ENCODE data around the gene TMEM245.
"Not testable (repeated sequence)": the region's sequence is repeated elsewhere in the genome, so short reads cannot be mapped to it uniquely, and the experiment has no call there.

Gene TMEM245

DNA sequence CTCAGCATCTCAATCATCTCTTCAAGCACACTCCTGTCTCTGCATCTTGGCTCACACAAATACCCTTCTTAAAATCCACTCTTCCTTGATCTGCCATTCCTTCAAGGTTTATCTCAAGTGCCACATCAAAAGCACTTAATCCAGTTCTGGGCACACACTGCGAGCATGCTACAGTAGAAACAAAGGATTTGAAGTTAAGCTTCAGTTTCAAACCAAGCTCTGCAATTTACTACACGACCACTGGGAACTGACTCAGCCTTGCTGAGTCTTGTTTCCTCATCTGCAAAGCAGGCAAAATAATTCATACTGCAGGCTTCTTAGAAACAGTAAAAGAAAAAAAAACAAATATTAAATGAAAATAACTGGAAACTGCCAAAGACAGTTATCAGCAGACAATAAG lies 56.0 kb downstream of the TMEM245 start:
- DNase-seq (ENCODE audit: low spot score) = no peak

DNA sequence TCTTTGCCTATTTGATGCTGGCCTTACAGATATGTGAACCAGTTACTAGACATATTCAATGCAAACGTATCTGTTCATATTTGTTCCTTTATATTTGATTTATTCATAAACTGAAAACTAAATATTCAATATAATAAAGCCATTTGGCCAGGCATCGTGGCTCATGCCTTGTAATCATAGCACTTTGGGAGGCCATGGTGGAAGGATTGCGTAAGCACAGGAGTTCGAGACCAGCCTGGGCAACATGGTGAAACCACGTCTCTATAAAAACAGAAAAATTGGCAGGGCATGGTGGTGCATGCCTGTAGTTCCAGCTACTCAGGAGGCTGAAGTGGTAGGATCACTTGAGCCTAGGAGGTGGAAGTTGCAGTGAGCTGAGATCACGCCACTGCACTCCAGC lies 57.2 kb downstream of the TMEM245 start:
- DNase-seq (ENCODE audit: low spot score) = no peak

DNA sequence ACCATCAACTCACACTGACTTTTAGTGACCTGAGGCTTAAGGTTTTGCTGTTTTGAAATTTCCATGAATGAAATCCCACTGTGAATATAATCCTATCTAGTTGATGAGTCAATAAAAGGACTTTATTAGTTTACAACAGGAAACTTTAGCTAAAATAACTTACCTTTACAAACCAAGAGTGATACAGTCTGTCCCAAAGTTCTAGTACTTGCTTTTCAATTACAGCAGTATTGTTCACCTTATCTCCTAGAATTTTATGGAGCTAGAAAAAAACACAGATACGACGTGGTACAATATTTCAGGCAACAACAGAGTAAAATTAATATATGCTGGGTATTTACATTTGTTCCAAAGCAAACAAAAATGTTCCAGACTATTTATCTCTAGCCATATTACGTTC lies 59.6 kb downstream of the TMEM245 start:
- no peak for DNase-seq (ENCODE audit: low spot score)

DNA sequence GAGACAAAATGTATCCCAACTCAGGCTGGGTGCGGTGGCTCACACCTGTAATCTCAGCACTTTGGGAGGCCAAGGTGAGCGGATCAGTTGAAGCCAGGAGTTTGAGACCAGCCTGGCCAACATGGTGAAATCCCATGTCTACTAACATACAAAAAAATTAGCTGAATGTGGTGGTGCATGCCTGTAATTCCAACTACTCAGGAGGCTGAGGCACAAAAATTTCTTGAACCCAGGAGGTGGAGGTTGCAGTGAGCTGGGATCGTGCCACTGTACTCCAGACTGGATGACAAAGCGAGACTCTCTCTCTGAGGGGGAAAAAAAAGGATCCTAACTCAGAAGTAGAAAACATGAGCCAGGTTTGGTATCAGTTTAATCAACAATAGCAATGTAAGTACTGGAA lies 66.6 kb downstream of the TMEM245 start:
- not testable (repeated sequence) for DNase-seq (ENCODE audit: low spot score)

DNA sequence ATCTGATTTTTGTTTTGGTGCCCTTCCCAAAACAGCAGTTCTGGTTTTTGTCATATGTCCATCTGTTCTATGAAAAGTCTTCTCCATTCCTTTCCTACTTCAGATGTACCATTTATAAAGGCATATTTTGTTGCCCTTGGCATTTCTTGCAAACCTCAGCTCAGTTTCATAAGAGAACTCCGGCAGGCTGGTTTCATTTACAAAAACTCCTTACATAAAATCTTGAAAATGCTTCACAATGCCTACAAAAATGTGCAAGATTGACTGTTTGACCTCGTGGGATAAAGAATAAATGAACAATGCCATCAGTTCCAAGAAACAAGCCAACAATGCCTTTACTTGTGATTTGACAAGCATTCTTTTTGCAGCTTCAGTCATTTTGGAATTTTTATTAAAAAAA lies 67.3 kb downstream of the TMEM245 start:
- DNase-seq (ENCODE audit: low spot score) = no peak

DNA sequence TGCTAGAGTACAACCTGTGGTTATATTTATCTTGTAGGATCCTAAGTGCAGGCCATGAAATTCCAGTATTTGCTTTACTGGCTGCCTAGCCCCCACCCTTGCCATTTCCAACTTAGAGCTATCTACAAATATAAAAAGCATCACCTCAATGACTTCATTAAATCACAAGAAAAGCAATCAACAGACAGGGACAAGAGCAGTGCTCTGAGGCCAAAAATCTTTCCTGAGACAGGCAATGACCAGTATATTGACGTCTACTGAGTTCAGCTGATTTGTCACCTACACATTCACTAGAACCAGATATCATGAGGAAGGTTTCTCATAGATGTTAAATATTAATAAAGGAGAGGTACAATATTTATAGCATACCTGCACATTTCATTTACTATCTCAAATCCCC lies 68.0 kb downstream of the TMEM245 start:
- no peak for DNase-seq (ENCODE audit: low spot score)

DNA sequence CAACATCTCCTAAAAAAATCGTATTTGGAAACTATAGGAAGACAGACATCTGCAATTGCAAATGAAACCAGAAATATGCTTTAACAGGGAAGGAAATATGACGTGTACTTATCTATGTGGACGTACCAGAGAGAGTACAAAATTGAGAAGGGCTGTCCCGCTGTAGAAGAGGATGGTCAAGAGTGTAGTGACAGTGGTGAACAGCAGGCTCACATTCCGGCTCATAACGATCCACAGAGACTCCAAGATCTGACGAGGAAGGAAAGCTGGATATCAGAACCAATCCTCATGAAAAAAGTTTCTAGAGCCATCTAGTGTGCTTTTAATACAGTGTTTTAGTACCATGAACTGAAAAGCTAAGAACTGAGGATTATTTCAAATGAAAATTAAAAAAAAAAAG lies 69.3 kb downstream of the TMEM245 start:
- no peak for DNase-seq (ENCODE audit: low spot score)

DNA sequence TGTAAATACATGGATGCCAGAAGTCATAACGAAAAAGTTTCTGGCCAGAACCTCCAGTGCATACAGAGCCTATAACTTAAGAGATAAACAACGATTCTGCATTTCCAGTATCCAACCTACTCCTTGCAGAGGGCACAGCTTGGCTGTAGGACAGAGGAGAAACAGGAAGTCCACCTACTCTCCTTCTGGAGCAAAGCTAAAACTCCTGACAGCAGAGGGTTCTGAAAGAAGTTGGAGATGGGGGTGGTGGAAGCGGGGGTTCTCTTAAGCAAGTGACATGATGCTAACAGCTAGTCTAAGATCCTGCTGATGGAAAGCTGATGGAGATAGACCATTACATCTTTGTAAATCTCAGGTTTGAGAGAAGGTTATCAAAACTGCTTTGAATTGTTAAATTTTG lies 70.9 kb downstream of the TMEM245 start:
- DNase-seq (ENCODE audit: low spot score) = no peak

DNA sequence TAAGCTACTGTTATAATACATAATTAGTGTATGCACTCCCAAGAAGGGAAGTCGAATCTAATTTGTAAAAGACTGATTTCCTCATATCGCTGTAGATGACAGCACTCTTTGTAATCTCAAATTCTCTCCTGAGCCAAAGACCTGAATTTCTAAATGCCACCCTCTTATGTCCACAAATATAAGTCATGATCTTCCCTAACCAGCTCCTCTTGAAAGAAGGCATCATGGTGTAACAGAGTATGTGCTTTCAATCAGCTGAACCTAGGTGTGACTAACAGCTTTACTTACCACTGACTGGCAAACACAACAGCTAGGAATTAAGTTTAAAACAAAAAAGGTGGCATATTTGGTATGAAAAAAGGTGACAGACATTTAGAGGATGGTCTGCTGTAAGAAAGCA lies 72.5 kb downstream of the TMEM245 start:
- no peak for DNase-seq (ENCODE audit: low spot score)

DNA sequence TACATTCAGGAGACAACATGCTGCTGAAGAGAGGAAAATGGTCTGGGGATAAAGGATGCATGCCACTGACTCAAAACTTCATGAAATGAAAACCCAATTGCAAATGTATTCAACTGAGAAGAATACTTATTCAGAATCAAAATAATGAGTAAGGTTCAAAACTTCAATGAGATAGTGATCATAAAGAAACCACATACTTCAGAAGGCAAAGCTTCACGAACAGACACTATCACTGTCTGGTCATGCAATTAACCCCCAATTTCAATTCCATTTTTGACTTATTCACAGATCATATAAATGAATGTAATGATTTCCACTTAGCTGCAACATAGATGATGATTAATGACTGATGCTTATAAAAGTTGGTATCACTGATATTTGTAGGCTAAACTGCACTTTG lies 73.4 kb downstream of the TMEM245 start:
- DNase-seq (ENCODE audit: low spot score) = no peak

DNA sequence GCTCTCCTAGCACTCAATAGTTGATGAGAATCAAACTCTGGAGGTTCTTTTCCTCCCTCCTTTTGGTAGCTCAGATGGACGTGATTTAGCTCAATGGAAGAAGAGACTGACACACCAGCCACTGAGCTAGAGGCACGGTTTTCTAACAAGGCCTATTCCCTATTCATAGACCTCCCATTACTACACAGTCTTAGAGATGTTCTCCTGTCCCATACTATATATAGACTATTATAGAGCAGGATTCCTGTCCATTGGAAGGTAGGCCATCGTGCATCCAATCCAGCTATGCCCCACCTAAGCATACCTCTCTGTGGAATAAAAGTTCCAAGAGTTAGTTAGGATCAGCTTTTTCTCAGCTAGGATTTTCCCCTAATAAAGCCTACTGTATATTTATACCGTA lies 76.2 kb downstream of the TMEM245 start:
- DNase-seq (ENCODE audit: low spot score) = no peak

DNA sequence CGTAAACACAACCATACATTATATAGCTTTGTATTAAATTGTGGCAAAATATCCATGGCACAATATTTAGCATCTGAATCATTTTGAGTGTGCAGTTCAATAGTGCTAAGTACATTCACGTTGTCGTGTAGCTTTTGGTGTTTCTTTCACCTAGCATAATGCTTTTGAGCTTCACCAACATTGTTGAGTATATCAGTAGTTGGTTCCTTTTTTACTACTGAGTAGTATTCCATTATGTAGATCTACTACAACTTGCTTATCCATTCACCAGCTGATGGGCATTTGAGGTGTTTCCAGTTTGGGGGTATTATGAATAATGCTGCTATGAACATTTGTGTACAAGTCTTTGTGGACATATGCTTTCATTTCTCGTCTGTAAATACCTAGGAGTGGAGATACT lies 79.2 kb downstream of the TMEM245 start:
- DNase-seq (ENCODE audit: low spot score) = no peak

DNA sequence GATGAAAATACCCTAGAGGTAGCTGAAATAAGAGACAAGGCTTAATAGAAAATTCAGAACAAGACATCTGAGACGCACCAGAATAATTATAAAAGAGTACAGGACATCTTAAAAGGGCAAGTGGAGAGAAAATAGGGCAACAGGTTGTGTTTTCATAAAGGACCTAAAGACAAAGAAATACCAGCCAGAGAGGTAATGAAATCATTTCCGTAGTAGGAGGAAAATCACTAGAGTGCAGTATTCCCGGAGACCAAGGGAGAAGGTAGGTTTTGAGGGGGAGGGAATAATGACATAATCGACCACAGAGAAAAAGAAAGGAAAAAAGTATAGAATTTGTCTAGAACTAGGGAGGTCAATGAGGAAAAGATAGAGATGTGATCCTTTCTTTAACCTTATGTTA lies 80.2 kb downstream of the TMEM245 start:
- DNase-seq (ENCODE audit: low spot score) = no peak

DNA sequence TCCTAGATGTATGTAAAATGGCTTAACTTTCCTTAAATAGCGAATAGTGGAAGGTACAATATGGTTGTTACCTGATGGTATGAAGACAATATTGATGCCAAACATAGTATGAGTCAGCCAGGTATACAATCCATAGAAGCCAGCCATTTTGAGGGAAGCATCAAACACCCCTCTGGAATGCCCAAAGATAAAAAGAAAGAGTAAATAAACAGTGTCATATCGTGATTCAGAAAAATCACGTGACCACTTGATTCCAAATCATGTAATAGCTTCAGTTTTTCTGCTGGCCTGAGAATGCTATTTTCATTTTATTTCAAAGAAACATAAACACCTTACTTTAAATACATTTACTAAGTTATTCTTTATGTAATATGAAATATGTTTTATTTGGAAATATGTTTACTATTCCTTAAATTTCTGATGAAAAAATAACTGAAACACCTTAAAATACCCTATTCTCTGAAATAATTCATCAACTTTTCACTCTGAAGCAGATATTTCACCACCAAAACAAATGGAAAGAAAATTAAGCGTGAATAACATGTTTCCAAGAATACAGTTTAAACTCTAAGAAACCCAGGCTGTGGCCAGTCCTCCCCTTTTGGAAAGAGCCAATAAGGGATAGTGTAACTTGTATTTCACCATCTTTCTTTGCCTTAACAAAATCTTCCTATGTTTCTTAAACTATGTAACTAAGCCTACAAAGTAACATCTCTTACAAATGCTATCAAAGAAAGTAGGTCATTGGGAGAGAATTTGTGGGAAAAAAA lies 81.6 kb downstream of the TMEM245 start:
- DNase-seq (ENCODE audit: low spot score) = peak; percentile 15

DNA sequence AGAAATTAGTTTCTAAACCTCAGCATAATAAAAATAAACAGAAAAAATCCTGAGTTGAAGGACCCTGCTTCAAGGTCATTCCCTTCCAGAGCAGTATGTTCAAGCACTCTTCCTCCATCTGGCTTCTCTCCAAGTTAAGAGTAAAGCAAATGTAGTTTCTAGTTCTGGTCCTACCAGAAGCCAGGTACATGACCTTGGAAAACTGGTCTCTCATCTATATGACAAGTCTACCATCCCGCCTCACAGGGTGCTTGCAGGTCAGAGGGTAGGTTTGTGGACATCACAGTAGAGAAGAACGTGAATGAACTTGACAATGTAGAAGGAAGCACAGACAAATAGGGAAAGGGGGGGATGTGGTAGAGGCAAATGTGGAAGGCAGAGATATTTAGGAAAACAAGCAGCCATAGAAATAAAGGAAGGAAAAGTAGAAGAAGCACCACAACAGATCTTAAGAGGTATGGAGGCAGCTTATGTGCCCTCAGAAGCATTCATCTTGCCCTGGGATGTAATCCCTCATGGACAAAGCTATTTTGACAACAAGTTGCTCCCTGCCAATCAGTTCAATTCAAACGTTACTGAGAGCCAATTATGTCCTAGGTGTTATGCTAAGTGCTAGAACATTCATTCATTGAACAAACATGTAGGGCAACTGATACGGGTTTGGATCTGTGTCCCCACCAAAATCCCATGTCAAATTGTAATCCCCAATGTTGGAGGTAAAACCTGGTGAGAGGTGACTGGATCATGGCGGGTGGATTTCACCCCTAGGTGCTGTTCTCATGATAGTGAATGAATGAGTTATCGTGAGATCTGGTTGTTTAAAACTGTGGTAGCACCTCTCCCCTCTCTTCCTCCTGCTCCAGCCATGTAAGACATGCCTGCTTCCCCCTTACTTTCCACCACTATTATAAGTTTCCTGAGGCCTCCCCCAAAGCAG lies 82.7 kb downstream of the TMEM245 start:
- peak; percentile 14 for DNase-seq (ENCODE audit: low spot score)

DNA sequence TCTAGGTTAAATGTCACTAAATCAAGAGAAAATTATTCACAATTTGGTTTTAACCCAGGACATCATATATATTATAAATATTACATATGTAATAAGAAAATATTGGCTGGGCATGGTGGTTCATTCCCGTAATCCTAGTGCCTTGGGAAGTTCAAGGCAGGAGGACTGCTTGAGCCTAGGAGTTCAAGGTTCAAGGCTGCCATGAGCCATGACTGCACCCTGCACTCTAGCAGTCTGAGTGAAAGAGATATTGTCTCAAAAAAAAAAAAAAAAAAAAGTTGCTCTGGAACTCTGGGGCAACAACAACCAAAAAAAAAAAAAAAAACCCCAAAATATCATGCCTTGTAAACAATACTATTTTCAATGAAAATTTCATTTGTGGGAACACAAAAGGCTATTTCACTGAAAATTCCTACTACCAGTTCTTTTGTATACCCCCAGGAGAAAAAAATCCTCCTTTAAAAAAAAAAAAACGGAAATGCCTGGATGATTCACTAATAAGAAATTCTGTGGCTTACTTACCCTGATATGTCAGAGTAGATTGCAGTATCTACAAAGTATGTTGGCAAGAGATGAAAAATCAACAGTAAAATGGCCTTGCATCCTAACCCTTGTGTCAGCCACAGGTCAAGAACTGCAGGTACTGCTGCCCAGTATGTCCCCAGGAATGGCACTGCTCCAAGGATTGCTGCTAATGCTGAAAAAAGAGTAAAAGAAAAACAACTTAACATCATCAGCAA lies 83.9 kb downstream of the TMEM245 start:
- peak; percentile 63 for DNase-seq (ENCODE audit: low spot score)

DNA sequence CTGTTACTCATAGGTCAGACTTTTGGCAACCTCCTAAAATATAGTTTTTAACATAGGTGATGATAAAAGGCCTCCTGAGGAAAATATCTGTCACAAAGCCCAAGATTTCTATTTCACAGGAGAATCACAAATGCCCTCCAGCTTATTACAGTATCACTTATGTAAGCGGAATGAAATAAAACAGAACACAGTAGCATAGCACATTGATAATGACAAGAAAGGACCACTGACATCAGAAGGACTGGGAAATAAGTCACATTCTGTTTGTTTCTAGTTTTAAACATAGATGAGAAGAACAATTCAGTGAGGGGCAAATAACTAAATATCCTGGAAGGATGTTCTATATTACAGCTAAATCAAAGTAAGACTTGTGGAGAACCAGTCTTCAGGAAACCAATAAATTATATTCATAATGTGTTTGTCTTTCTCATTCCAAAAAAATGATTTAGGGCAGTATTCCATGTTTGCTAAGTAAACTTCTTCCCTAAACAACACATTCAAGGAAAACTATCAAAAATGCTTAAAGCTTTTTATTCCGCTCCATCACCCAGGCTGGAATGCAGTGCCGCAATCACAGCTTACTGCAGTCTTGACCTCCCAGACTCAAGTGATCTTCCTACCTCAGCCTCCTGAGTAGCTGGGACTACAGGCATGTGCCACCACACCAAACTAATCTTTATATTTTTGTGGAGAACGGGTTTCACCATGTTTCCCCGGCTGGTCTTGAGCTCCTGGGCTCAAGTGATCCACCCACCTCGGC lies 85.6 kb downstream of the TMEM245 start:
- DNase-seq (ENCODE audit: low spot score) = no peak

DNA sequence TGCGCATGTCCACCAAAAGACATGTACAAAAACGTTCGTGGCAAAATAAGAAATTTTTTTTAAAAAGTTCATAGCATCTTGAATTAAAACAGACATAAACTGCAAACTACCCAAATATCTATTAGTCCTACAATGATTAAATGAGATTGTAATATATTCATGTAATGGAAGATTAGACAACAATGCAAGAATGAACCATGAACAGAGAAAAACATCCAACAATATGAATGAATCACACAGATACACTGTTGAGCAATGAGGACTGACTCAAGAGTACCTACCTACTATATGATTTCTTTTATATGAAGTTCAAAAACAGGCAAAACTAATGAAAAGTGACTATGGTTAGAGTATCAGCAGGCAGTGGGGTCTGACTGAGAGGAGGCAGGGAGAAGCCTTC lies 88.5 kb downstream of the TMEM245 start:
- DNase-seq (ENCODE audit: low spot score) = no peak

DNA sequence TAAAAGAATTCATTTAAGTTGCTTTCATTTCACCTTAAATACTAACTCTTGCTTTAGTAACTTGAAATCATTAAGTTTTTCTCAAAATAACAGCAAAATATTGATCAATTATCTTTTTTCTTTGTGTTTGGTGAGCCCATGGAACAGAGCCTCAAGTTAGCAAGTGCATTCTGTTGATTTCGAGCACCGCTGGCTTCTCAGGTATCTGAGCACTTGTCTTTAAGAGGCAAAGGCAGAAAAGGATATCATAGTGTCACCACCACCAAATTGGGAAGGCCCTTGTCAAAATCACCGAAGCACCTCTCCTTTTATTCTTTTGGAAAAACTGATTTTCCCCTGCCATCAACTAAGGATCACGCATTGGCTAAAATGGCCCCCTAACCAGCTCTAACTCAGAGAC lies 89.3 kb downstream of the TMEM245 start:
- DNase-seq (ENCODE audit: low spot score) = no peak

DNA sequence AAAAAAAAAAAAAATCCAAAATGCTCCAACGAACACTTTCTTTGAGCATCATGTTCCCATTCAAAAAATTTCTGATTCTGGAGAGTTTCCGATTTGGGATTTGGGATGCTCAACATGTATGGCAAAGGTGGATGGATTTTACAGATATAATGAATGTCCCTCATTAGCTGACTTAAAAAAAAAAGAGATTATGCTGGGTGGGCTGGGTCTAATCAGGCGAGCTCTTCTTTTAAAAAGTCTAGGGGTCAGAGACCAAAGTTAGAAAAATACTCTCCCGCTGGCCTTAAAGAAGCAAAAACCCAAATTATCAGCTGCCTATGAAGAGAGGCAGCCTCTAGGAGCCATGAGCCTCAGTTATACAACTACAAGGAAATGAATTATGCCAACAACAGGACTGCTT lies 91.3 kb downstream of the TMEM245 start:
- no peak for DNase-seq (ENCODE audit: low spot score)

DNA sequence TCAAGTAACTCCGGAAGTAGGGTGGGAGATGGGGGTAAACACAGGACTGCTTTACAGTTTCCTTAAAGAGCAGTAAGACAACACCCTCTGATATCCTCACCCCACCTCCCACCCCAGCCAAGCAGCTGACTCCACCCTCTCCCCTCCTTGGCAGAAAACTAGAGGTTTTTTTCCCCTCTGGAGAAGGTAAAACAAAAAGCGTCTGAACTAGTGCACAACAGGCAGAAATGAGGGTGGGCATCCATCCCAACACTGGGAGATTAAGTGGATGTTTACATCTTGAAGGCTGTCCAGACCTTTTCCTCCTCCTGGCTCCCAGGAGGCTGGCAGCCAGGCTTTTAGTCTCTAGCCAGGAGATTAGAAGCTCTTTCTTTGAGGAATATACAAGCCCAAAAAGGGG lies 92.6 kb downstream of the TMEM245 start:
- no peak for DNase-seq (ENCODE audit: low spot score)

DNA sequence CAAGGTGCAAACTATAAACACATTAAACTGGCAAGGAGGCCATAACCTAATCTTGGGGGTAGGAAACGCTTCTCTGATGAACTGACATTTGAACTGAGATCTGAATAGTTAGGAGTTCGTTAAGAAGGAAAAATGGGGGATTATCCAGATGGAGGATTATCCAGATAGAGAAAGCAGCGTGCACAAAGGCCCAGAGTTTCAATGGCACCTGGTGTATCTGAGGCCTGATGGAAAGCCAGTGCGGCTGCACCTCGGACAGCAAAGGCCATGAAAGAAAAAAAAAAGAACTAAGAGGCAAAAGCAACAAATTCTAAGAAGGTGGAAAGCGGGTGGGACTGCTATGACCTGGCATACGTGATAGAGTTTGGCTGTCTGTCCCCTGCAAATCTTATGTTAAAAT lies 93.4 kb downstream of the TMEM245 start:
- no peak for DNase-seq (ENCODE audit: low spot score)
